GM19468 (cell line): Measurements from ENCODE around the gene CDKL2.
"Not testable (repeated sequence)": the region's sequence is repeated elsewhere in the genome, so short reads cannot be mapped to it uniquely, and the experiment has no call there.

Experiments used
- ATAC-seq: cut with Tn5 transposase; IDR thresholded peaks from one replicate; pipeline ENCODE4 v1.9.1; 2021; ENCODE audit warnings: mild to moderate bottlenecking, moderate library complexity, moderate number of reproducible peaks; ENCODE audit not compliant: unreplicated experiment; ENCODE audit errors: extremely low read depth

The CDKL2 gene

DNA sequence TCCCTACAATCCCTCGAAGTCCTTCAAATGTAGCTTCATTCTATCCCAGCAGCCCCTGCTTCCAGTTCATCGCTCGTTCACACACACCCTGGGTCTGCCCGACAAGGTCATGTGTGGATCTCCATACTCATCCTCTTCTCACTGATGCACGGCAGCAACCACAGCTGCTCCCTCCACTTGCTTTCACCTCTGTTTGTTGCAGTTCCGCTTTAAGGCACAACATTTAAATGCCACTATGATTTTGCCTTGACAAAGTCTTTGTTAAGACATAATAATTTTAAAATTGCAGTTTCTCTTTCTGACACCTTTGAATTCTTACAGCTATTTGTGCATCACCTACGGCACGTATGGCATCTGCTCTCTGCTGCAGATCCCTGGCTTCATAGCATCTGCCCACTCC lies 72.6 kb downstream of the CDKL2 start:
- ATAC-seq = no peak

DNA sequence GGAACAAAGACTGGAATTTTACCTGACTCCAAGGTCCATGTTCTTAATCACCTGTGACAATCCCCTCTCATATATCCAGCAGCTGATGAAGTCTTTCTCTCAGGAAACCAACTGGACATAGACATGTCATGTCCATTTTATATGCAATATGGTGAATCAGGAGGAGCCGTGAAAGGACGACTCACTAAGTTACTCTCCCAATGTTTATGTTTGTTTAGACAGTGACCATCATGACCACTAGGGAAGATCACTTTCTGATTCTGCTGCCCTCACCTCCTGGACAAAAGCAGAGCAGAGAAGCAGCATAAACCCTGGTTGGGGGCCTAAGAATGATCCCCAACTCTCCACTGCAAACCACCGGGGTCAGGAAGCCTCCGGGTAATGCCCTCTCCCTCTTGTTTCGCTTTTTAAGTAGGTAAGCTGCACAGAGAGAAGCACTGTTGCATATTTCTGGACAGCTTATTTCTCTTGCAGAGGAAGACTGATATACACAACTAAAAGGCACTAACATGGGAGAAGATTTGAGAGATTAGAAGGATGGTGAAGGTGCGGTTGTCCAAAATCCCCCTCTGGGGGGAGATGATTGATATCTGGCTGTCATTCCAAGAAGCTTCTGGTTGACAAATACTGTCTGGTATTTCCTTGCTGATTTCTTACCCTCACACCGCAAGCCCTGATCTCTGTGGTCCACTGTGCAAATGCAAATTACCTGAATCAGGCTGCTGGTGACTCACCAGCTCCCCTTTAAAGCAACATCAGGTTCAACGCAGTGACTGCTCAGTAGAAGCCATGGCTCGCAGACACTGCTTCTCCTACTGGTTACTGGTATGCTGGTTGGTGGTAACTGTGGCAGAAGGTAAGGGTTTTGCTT lies 74.8 kb downstream of the CDKL2 start, which contains the start of gene ODAPH:
ODAPH (plus strand) TSS at position 773 of the 871 bp plus-strand sequence; CDS start at position 790, 17 bp downstream.
- ATAC-seq = peak; percentile 62

DNA sequence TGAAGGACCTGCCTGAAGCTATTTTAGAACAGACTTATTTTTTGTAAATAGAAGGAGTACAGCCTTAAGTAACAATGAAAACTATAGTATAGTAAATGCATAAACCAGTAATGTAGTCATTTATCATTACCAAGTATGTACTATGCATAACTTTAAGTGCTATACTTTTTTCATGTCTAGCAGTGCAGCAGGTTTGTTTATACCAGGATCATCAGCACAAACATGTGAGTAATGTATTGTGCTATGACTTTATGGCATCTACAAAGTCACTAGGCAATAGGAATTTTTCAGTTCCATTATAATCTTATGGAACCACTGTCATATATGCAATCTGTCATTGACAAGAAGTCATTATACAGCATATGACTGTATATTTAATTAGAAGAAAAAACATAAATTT lies 77.9 kb downstream of the CDKL2 start:
- no peak for ATAC-seq

DNA sequence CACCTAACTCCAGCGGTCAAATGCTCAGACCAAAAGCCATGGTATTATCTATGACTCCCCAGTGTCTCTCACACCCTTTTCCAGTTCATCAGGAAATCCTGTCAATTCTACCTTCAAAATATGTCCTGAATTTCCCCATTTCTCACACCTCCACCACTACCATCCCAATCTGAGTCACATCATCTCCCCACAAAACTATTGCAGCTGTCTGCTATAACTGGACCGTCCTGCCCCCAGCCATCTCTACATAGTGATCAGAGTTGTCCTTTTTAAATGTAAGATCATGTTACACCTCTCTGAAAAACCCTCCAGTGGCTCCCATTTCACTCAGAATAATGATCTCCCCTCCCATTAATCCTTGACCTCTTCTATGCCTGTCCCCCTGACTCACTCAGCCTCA lies 81.3 kb downstream of the CDKL2 start:
- ATAC-seq = no peak

DNA sequence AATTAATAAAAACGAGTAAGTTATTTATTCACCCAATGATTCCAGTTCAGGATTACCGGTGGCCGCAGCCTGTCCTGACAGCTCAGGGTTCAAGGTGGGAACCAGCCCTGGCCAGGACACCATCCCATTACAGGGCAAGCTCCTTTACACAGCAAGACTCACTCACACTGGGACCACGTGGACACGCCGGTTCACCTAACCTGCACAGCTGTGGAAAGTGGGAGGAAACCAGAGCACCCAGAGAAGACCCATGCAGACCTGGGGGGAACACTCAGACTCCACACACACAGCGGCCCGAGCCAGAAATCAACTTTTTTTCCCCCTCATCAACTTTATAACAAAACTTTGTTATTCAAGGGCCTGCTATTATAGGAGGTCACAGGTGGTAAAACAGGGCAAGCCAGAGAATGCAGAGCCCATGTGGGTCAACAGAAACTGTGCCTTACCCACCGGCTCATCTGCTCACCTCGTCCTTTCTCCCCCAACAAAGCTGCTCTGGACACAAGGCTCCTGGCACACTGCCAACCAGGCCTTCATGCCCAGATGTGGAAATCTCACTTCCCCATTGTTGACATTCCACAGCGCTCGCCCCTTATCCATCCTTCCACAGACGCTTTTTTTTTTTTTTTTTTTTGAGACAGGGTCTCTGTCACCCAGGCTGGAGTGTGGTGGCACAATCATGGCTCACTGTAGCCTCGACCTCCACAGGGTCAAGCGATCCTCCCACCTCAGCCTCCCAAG lies 82.5 kb downstream of the CDKL2 start:
- no peak for ATAC-seq

- no peak for ATAC-seq
These were observed 84.8 kb downstream of the CDKL2 start for GRCh38 chr4:75545526-75545925.

DNA sequence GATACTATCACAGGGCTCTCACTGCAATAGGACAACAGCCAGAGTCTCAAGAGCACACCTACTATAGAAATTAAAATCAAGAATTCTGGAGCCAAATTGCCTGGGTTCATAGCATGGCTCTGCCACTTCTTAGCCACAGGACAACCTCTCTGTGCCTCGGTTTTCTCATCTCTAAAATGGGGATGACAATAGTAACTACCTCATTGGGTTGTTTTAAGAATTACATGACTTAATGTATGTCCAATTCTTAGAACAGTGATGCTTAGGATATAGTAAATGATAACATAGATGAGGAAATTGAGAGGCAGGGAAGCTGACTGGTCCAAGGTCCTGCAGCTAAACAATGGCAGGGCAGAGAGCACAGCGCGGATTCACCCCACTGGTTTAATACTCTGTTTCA lies 85.5 kb downstream of the CDKL2 start:
- no peak for ATAC-seq

GRCh38 chr4:75544220-75544619 lies 86.1 kb downstream of the CDKL2 start:
- not testable (repeated sequence) for ATAC-seq

GRCh38 chr4:75542824-75543223 lies 87.5 kb downstream of the CDKL2 start:
- ATAC-seq = no peak

GRCh38 chr4:75537308-75537707 lies 93.0 kb downstream of the CDKL2 start:
- not testable (repeated sequence) for ATAC-seq

DNA sequence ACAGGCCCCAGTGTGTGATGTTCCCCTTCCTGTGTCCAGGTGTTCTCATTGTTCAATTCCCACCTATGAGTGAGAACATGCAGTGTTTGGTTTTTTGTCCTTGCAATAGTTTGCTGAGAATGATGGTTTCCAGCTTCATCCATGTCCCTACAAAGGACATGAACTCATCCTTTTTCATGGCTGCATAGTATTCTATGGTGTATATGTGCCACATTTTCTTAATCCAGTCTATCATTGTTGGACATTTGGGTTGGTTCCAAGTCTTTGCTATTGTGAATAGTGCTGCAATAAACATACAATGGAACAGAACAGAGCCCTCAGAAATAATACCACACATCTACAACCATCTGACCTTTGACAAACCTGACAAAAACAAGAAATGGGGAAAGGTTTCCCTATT lies 96.4 kb downstream of the CDKL2 start:
- not testable (repeated sequence) for ATAC-seq

- not testable (repeated sequence) for ATAC-seq
These were observed 96.9 kb downstream of the CDKL2 start for GRCh38 chr4:75533339-75533887.

DNA sequence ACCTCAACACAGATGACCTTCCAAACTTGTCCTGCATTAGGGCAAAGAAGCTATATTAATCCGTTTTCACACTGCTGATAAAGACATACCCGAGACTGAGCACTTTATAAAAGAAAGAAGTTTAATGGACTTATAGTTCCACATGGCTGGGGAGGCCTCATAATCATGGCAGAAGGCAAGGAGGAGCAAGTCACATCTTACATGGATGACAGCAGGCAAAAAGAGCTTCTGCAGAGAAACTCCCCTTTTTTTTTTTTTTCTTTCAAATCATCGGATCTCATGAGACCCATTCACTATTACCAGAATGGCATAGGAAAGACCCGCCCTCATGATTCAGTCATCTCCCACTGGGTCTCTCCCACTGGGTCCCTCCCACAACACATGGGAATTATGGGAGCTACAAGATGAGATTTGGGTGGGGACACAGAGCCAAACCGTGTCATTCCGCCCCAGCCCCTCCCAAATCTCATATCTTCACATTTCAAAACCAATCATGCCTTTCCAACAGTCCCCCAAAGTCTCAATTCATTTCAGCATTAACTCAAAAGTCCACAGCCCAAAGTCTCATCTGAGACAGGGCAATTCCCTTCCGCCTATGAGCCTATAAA lies 98.7 kb downstream of the CDKL2 start:
- ATAC-seq = not testable (repeated sequence)

DNA sequence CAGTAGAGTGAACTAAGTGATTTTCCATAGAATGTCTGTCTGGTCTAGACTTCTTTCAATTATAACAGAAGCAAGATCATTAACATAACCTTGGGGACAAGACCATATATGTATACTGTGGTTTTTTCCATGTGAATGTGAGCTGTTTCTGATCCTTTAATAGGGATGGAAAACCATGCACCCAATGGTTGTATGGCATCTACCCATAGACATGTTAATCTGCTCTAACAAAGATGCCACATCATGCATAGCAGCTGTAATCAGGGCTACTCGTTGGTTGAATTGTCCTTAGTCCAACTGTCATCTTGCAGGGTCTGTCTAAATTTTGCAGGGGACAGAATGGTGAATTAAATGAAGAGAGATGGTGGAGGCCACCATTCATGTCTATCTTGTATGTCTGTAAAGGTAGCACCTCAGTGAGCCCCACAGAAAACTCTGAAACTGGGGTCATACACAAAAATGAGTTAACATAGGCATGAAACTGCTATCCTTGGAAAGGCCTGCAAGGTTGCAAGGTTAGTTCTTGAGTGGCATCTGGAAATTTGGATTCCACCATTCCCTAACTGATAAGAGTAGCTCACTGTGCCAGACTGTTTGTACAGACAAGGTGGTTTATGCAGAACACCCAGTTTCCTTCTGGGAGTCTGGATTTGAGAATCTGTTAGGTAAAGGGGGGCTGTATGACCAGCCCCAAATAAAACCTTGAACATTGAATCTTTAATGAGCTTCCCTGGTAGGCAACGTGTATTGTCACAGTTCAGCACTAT lies 99.6 kb downstream of the CDKL2 start:
- ATAC-seq = no peak
